Large intestine (tissue), 3 donors: Measurements from ENCODE around the gene SYNPR. TPM values are rescaled to one million over a fixed set of nuclear protein-coding genes. Genes with fewer than 3 reads are reported as not detected.

Source experiments
- DNase-seq, 2 donors: peaks; one replicate each; pipeline versions ENCODE4 v3.0.0 to v3.0.0-alpha.2; 2013
- H3K27ac ChIP-seq: one replicate; pipeline ENCODE4 v1.5.1; 2013; ENCODE audit warnings: low read length
- H3K27me3 ChIP-seq: 2 replicates; pipeline ENCODE4 v1.6.1; 2013; ENCODE audit warnings: low read length; ENCODE audit not compliant: control insufficient read depth, insufficient read depth
- H3K36me3 ChIP-seq: 2 replicates; pipeline ENCODE4 v1.6.1; 2013; ENCODE audit warnings: low read length; ENCODE audit not compliant: control insufficient read depth, insufficient read depth
- H3K4me1 ChIP-seq: one replicate; pipeline ENCODE4 v1.6.1; 2013; ENCODE audit warnings: low read length; ENCODE audit not compliant: control insufficient read depth, insufficient read depth
- H3K4me3 ChIP-seq: one replicate; pipeline ENCODE4 v1.5.1; 2013; ENCODE audit warnings: low read length
- H3K9me3 ChIP-seq: one replicate; pipeline ENCODE4 v1.6.1; 2013; ENCODE audit warnings: mild to moderate bottlenecking, low read depth, low read length, moderate library complexity; ENCODE audit not compliant: control insufficient read depth
- WGBS: methylation state at CpG from one replicate; pipeline ENCODE4 v1.1.5; 2013; ENCODE audit warnings: low lambda C conversion rate; ENCODE audit not compliant: insufficient coverage; 5-methylcytosine and 5-hydroxymethylcytosine counted together
- polyA plus RNA-seq: library from polyadenylated mRNA; unstranded; fragments of 120-200 nt; gene quantifications from one replicate; pipeline ENCODE4 v1.2.1, GENCODE V29; 2013

SYNPR gene
- polyA plus RNA-seq, 1 donor, result 0.87 TPM

DNA sequence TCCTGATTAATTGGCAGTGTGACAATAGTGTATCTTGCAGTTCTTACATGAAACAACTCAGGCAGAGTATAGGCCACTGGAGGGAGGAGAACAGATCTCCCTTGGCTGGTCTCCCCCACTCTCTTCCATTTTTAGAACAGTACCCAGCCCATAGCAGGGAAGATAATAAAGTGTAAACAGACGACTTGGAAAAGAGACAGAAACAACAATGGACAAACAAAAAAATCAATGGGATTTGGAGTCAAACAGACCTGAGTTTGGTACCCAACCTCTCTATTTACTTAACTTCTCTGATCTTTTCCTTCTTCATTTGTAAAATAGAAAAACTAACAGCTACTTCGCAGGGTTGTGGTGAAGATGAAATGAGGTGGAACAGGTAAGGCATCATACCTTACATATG lies 315.7 kb downstream of the SYNPR start:
- 46% methylated on average over 2 of the region's 2 CpGs for WGBS
- H3K4me3 ChIP-seq, result no peak overlapping the region
- H3K4me1 ChIP-seq, result no peaks in the 10 kb centered on the region
- H3K36me3 ChIP-seq, result no peaks in the 10 kb centered on the region
- DNase-seq, result no peak
- no peaks in the 10 kb centered on the region for H3K27me3 ChIP-seq
- H3K27ac ChIP-seq, result no peak overlapping the region
- H3K9me3 ChIP-seq, result no peaks in the 10 kb centered on the region

DNA sequence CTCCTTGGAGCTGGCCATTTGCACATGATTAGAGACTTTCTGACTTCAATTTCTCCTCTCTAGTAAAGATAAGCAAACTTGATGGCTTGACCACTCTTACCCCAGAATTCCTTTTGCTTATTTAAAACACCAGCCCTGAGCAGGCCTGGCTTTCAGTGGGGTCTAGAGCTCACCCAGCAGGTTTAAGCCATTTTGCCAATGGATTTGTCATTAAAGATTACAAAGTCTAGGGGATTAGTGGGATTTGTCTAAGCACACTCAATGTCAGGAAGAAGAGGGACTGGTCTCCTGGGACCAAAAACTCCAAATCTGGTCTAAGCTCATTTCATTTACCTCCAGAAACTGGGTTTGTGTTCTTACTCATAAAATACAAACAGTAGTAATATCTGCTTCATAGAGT lies 317.1 kb downstream of the SYNPR start:
- no peaks in the 10 kb centered on the region for H3K27me3 ChIP-seq
- no peak for DNase-seq
- no peaks in the 10 kb centered on the region for H3K9me3 ChIP-seq
- no peaks in the 10 kb centered on the region for H3K36me3 ChIP-seq
- no peaks in the 10 kb centered on the region for H3K4me1 ChIP-seq
- H3K27ac ChIP-seq, result no peak overlapping the region
- H3K4me3 ChIP-seq, result no peak overlapping the region

DNA sequence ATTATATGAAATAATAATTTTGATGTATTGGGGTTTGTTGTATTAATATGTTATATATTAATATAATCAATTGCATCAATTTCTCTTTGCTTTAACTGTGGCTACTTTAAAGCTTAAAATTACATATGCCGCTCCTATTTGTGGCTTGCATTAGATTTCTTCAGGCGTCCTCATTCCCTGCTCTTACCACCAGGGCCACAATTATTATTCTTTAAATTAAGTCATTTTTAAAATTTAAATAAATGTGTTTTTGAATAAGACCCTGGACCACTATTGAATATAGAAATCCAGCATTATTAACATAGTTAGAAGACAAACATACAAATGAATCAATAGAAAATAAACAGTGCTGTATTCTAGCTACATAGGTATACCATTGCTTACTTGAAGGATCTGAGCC lies 318.9 kb downstream of the SYNPR start:
- H3K4me1 ChIP-seq, result no peaks in the 10 kb centered on the region
- DNase-seq, result no peak
- H3K36me3 ChIP-seq, result no peaks in the 10 kb centered on the region
- no peak overlapping the region for H3K27ac ChIP-seq
- H3K4me3 ChIP-seq, result no peak overlapping the region
- WGBS, result no CpG with 5 or more reads among the region's 2 CpGs
- H3K27me3 ChIP-seq, result no peaks in the 10 kb centered on the region
- no peaks in the 10 kb centered on the region for H3K9me3 ChIP-seq

DNA sequence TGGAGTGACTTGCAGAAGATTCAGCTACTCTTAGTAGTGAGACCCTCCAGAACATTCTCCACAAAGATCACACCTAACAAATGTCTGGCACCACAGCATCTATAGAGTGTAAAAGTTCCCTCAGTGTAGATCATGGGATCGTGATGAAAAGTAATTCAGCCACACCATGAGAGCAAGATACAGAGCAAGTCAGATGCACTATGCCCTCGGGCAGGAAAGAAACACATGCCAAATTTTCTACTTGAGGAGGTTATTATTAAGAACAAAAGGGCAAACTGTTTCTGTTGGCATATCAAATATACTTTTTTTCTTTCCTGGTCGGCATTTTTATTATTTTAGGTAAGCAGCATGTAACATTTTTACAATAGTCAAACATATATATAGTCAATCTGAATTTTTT lies 329.6 kb downstream of the SYNPR start:
- Histone ChIP-seq H3K4me3 (no peak overlapping the region), H3K27me3 (no peaks in the 10 kb centered on the region), H3K36me3 (no peaks in the 10 kb centered on the region), H3K4me1 (no peaks in the 10 kb centered on the region), H3K27ac (no peak overlapping the region), H3K9me3 (no peaks in the 10 kb centered on the region)
- DNase-seq, result peak in 1 of 2 donors; percentile 4
- 75% methylated on average over 2 of the region's 3 CpGs for WGBS

DNA sequence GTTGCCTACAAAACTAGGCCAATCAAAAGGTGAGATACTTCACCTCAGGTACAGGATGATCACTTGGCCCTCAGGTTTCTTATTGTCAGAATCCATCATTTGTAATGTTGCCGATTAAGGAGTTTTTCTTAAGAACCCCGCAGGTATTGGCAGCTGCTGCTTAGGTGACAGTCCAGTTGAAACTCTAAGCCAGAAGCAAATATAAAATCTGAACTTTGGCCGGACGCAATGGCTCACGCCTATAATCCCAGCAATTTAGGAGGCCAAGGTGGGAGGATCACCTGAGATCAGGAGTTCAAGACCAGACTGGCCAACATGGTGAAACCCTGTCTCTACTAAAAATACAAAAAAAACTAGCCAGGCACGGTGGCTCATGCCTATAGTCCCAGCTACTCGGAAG lies 331.3 kb downstream of the SYNPR start:
- DNase-seq, result no peak
- no peaks in the 10 kb centered on the region for H3K9me3 ChIP-seq
- no CpG with 5 or more reads among the region's 7 CpGs for WGBS
- H3K36me3 ChIP-seq, result no peaks in the 10 kb centered on the region
- H3K27ac ChIP-seq, result no peak overlapping the region
- H3K4me3 ChIP-seq, result no peak overlapping the region
- H3K27me3 ChIP-seq, result no peaks in the 10 kb centered on the region
- no peaks in the 10 kb centered on the region for H3K4me1 ChIP-seq

DNA sequence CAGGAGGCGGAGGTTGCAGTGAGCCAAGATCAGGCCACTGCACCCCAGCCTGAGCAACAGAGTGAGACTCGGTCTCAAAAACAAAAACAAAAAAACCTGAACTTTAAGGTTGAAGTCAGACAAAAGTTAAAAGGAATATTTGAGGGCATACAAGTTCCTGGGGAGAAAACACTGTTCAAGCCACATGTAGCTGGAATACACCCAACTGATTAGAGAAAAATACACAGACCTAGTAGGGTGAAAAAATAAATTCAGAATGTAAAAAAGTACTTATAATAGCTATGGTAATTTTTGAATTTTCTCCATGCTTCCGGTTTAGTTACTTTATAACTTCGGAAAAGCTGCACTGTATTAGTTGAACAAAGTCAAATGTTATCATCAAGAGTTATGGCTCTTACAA lies 331.7 kb downstream of the SYNPR start:
- 87% methylated on average over 2 of the region's 4 CpGs for WGBS
- no peaks in the 10 kb centered on the region for H3K27me3 ChIP-seq

DNA sequence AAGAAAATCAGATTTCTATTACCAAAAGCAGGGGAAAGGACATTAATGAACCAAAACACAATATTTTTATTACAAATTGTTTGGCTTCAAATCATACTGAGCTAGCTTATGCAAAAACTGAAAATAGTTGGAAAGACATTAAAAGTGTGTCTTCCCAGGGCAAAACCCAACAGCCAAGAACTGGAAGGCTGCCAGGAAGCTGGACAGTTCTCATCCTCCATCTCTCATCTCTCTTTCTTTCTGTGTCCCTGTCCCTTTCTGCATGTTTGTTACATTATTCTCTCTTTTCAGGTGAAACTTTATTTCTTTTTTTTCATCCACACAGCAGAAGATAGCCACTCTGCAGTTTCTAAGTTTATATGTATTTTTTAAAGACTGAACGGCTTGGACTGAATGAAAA lies 333.3 kb downstream of the SYNPR start:
- WGBS, result 83% methylated on average over 1 of the region's 1 CpG
- H3K4me3 ChIP-seq, result no peak overlapping the region
- no peak overlapping the region for H3K27ac ChIP-seq
- no peak for DNase-seq
- H3K27me3 ChIP-seq, result no peaks in the 10 kb centered on the region
- no peaks in the 10 kb centered on the region for H3K9me3 ChIP-seq
- no peaks in the 10 kb centered on the region for H3K36me3 ChIP-seq
- no peaks in the 10 kb centered on the region for H3K4me1 ChIP-seq

More for the DNA sequence above, 331.7 kb downstream of the SYNPR start:
- Histone ChIP-seq H3K9me3 (no peaks in the 10 kb centered on the region), H3K27ac (no peak overlapping the region), H3K36me3 (no peaks in the 10 kb centered on the region), H3K4me3 (no peak overlapping the region), H3K4me1 (no peaks in the 10 kb centered on the region)
- DNase-seq, result no peak

DNA sequence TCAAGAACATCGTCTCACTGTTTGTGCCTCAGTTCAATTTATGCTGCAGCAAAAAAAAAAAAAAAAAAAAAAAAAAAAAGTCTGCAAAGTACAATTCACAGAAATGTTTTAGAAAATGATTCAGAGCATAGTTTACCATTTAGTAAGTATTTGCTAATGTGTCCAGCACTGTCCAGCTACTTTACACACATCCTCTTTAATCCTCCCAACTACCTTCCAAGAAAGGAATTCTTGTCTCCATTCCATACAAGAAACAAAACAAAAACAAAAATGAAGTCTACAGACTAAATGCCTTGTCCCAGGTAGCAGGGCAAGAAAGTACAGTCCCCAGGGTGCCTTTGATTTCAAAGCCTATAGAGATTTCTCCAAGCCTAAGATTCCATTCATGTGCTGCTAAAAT lies 335.5 kb downstream of the SYNPR start:
- Histone ChIP-seq H3K36me3 (no peaks in the 10 kb centered on the region), H3K27ac (no peak overlapping the region), H3K4me1 (no peaks in the 10 kb centered on the region), H3K9me3 (no peaks in the 10 kb centered on the region), H3K4me3 (no peak overlapping the region), H3K27me3 (no peaks in the 10 kb centered on the region)
- no CpG with 5 or more reads among the region's 1 CpG for WGBS
- no peak for DNase-seq

DNA sequence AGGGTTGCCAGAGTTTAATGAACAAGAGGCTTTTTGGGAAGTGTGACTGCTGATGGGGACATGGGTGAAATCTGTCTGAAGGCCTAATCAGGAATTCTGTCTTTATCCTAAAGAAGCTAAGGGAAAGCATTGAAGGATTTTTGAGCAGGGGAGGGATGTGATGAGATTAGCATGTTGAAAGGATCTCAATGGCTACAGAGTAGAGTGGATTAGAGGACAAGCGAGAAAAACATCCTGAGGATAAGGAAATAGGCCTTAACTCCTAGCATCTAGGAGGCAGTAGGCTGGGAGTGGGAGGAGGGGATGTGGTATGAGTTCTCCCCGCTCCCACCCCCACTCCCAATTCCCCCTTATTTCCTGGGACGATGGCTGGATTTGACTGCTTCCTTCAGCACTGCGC lies 339.3 kb downstream of the SYNPR start:
- no peak for DNase-seq
- no peaks in the 10 kb centered on the region for H3K9me3 ChIP-seq
- H3K27ac ChIP-seq, result no peak overlapping the region
- H3K4me3 ChIP-seq, result no peak overlapping the region
- WGBS, result no CpG with 5 or more reads among the region's 4 CpGs
- no peaks in the 10 kb centered on the region for H3K36me3 ChIP-seq
- no peaks in the 10 kb centered on the region for H3K4me1 ChIP-seq
- H3K27me3 ChIP-seq, result no peaks in the 10 kb centered on the region

DNA sequence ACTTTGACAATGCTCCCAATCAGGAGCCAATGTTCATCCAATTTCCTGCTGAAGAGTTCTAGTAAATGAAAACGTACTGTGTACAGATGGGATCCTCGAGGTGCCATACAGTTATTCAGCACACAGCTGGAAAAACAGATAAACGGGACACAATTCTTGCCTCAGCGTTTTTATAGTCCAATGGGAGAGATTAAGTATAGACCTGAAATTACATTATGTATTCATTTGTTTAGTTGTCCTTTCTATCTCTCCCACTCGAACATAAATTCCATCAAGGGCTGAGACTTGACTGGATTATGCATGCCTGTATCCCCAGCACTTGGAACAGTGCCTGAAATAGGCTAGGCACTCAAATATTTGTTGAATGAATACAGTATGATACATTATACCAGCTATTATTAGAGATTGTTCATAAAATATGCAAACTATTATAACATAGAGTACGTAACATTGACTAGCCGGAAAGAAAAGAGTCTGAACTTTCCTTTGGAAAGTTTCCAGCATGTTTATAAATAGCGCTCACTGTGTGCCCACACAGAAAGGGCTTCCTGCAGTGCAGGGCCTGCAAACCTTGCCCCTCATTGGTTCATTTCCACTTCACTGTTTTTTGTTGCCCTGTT lies 346.9 kb downstream of the SYNPR start:
- WGBS, result 100% methylated on average over 1 of the region's 8 CpGs
- peak; percentile 6 to 7 for DNase-seq
- no peaks in the 10 kb centered on the region for H3K9me3 ChIP-seq
- no peaks in the 10 kb centered on the region for H3K36me3 ChIP-seq
- H3K4me1 ChIP-seq, result no peaks in the 10 kb centered on the region
- no peak overlapping the region for H3K4me3 ChIP-seq
- no peak overlapping the region for H3K27ac ChIP-seq
- no peaks in the 10 kb centered on the region for H3K27me3 ChIP-seq

DNA sequence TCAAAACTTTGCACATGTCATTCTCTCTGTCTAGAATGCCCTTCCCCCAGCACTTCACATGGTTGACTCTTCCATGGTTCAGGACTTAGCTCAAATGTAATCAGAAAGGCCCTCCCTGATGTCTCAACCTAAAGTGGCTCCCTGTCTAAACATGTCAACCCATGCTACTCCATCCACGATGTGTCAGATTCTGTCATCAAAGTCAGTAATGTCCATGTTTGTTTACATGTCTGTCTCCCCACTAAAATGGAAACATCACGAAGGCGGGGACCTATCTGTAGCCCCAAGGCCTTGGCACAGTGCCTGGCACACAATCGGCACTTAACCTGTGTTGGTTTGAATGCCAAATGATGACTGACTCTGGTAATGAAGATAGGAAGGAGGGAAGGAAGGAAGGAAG lies 353.6 kb downstream of the SYNPR start:
- H3K27ac ChIP-seq, result no peak overlapping the region
- no peak overlapping the region for H3K4me3 ChIP-seq
- no peaks in the 10 kb centered on the region for H3K9me3 ChIP-seq
- H3K4me1 ChIP-seq, result no peaks in the 10 kb centered on the region
- no peak for DNase-seq
- H3K27me3 ChIP-seq, result no peaks in the 10 kb centered on the region
- WGBS, result 100% methylated on average over 1 of the region's 4 CpGs
- no peaks in the 10 kb centered on the region for H3K36me3 ChIP-seq
